Suprapubic skin (tissue), 4 donors: ENCODE data around the gene ADORA2A. TPM values are rescaled to one million over a fixed set of nuclear protein-coding genes. Genes with fewer than 3 reads are reported as not detected.
A peak's percentile ranks its signal among the peaks of the same experiment; 100 is the strongest.

ENCODE experiments used
- DNase-seq, 2 donors: peaks; one replicate each; pipeline ENCODE4 v3.0.0-alpha.2; 2019; ENCODE audit warnings: low spot score in 2 of 2
- H3K27ac ChIP-seq: fragments of 200-600 bp; sonication (generic); one replicate; pipeline ENCODE4 v1.5.1; 2019
- H3K27me3 ChIP-seq: fragments of 200-600 bp; sonication (generic); one replicate; pipeline ENCODE4 v1.5.1; 2019
- H3K36me3 ChIP-seq: fragments of 200-600 bp; sonication (generic); one replicate; pipeline ENCODE4 v1.5.1; 2019
- H3K4me1 ChIP-seq: fragments of 200-600 bp; sonication (generic); one replicate; pipeline ENCODE4 v1.5.1; 2019
- H3K4me3 ChIP-seq: fragments of 200-600 bp; sonication (generic); one replicate; pipeline ENCODE4 v1.5.1; 2019; ENCODE audit warnings: mild to moderate bottlenecking
- H3K9me3 ChIP-seq: fragments of 200-600 bp; sonication (generic); one replicate; pipeline ENCODE4 v1.5.1; 2019
- EP300 ChIP-seq: sonication (generic); formaldehyde crosslinking; IDR thresholded peaks from one replicate; pipeline ENCODE4 v1.6.1; 2017; ENCODE audit warnings: antibody characterized with exemption
- POLR2A ChIP-seq, 2 donors: fragments of 450-650 bp; IDR thresholded peaks; one replicate each; pipeline ENCODE4 v1.6.1; 2017; ENCODE audit warnings: antibody characterized with exemption in 2 of 2, mild to moderate bottlenecking in 2 of 2, moderate library complexity in 2 of 2
- POLR2AphosphoS5 ChIP-seq, 3 donors: sonication (generic); formaldehyde crosslinking; IDR thresholded peaks; one replicate each; pipeline ENCODE4 v1.6.1; 2017; ENCODE audit warnings: antibody characterized with exemption in 3 of 3
- WGBS: methylation state at CpG from one replicate; pipeline ENCODE4 v1.1.5; 2018; 5-methylcytosine and 5-hydroxymethylcytosine counted together
- total RNA-seq, 4 donors: library from RNA; depleted of rRNA; stranded (reverse); fragments of >200 nt; gene quantifications; one replicate each; pipeline ENCODE4 v1.1.0, GENCODE V29; 2016
- TF ChIP-seq, protein P1 (sequence below), 2 donors: fragments of 200-600 bp in 1 of 2; fragments of 450-650 bp in 1 of 2; sonication (generic) in 1 of 2; IDR thresholded peaks; one replicate each; pipeline ENCODE4 v1.5.1; 2016 to 2019; ENCODE audit warnings: antibody characterized with exemption in 2 of 2, mild to moderate bottlenecking in 1 of 2, moderate library complexity in 1 of 2

ADORA2A gene
- total RNA-seq, 4 donors from 2014 or later, result 2.2 to 5.1 (median 3.4) TPM

DNA sequence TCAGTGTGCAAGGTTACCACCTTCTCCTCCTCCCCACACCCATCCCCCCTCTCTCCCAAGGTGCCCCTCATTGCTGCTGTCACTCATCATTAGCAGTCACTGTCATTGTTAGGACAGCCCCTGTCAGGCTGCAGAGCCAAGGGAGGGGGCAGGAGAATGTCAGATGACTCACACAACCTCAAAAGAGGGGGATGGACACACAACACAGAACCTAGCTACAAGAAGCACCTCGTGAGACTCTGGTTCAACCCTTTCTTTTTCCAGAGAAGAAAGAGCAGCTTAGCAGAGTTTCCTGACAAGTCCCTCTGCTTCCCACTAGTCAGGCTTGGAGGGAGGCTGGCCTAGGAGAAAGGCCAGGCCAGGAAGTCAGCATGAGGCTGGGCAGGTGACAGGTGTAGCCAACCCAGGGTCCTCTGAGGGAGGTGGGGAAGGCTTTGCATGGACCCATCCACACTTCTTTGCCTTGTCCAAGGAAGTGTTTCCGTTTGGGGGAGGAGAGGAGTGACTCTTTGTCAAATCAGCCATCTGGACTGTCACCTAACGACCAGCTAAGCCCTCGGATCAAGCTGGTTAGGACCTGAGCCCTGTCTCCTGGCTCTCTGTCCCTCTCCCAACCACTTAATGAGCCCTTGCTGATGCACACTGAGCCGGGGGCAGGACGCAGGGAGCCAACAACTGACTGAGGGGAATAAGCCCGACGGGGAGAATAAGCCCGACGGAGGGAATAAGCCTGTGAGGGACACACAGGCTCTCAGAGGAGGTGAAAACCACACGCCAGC, 18.3 kb downstream of the ADORA2A start:
- WGBS, result 63% methylated on average over 11 of the region's 11 CpGs
- DNase-seq, result peak in 1 of 2 donors; percentile 53
- no peak overlapping the region for H3K4me3 ChIP-seq
- no peaks in the 10 kb centered on the region for H3K4me1 ChIP-seq
- H3K27ac ChIP-seq, result no peak overlapping the region
- no peaks in the 10 kb centered on the region for H3K9me3 ChIP-seq
- TF ChIP-seq EP300 (no peak), POLR2AphosphoS5 (IDR thresholded peaks at IDR 0.05) (no peak), POLR2A (IDR thresholded peaks at IDR 0.05) (no peak)
- TF ChIP-seq, protein P1, sequence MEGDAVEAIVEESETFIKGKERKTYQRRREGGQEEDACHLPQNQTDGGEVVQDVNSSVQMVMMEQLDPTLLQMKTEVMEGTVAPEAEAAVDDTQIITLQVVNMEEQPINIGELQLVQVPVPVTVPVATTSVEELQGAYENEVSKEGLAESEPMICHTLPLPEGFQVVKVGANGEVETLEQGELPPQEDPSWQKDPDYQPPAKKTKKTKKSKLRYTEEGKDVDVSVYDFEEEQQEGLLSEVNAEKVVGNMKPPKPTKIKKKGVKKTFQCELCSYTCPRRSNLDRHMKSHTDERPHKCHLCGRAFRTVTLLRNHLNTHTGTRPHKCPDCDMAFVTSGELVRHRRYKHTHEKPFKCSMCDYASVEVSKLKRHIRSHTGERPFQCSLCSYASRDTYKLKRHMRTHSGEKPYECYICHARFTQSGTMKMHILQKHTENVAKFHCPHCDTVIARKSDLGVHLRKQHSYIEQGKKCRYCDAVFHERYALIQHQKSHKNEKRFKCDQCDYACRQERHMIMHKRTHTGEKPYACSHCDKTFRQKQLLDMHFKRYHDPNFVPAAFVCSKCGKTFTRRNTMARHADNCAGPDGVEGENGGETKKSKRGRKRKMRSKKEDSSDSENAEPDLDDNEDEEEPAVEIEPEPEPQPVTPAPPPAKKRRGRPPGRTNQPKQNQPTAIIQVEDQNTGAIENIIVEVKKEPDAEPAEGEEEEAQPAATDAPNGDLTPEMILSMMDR (IDR thresholded peaks at IDR 0.05), result no peak
- H3K27me3 ChIP-seq, result no peaks in the 10 kb centered on the region
- H3K36me3 ChIP-seq, result no peaks in the 10 kb centered on the region

DNA sequence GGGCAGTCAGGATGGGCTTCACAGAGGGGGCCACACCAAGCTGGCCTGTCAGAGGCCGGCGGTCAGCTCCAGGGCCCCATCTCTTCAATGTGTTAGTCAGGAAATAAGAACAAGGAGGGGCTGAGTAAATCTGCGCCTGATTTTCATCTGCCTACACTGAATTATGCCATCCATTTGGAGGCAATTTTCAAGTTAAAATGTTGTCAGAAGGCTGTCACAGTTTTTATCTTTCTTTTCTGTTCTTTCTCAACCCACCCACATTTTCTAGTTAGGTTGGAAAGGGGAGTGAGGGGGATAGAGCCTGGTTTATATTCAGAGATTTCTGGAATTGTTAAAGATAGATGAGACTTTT, 18.8 kb downstream of the ADORA2A start:
- H3K9me3 ChIP-seq, result no peaks in the 10 kb centered on the region
- 58% methylated on average over 3 of the region's 3 CpGs for WGBS
- no peak overlapping the region for H3K4me3 ChIP-seq
- DNase-seq, result no peak
- H3K4me1 ChIP-seq, result no peaks in the 10 kb centered on the region
- no peak overlapping the region for H3K27ac ChIP-seq
- no peaks in the 10 kb centered on the region for H3K27me3 ChIP-seq
- TF ChIP-seq, protein P1 (IDR thresholded peaks at IDR 0.05), result no peak
- TF ChIP-seq POLR2AphosphoS5 (IDR thresholded peaks at IDR 0.05) (no peak), POLR2A (IDR thresholded peaks at IDR 0.05) (no peak), EP300 (no peak)
- H3K36me3 ChIP-seq, result no peaks in the 10 kb centered on the region

DNA sequence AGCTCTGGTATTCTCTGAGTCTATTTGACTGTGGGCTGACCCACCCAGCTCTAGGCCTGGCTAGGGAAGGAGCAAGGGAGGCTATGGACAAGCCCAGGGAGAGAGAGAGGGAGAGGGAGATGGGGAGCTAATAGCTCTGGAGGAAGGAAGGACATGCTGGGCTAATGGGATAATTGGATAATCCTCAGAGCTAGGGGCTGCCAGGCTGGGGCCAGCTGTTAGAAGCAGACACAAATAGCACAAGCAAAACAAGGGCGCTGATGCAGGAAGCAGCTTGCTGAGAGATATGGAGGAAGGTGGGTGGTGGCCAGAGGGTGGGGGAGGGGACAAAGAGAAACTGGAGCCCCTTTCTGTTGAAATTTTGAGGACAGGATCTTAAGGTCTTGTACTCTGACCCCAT, 23.2 kb downstream of the ADORA2A start:
- H3K4me3 ChIP-seq, result no peak overlapping the region
- no peaks in the 10 kb centered on the region for H3K27me3 ChIP-seq
- no peaks in the 10 kb centered on the region for H3K9me3 ChIP-seq
- H3K36me3 ChIP-seq, result no peaks in the 10 kb centered on the region
- TF ChIP-seq POLR2AphosphoS5 (IDR thresholded peaks at IDR 0.05), result no peak
- TF ChIP-seq POLR2A (IDR thresholded peaks at IDR 0.05), result no peak
- no peak for TF ChIP-seq EP300
- TF ChIP-seq, protein P1 (IDR thresholded peaks at IDR 0.05), result no peak
- peaks cover 3% of the 10 kb centered on the region for H3K4me1 ChIP-seq
- WGBS, result 65% methylated on average over 1 of the region's 1 CpG
- H3K27ac ChIP-seq, result no peak overlapping the region
- peak in 1 of 2 donors; percentile 27 for DNase-seq

DNA sequence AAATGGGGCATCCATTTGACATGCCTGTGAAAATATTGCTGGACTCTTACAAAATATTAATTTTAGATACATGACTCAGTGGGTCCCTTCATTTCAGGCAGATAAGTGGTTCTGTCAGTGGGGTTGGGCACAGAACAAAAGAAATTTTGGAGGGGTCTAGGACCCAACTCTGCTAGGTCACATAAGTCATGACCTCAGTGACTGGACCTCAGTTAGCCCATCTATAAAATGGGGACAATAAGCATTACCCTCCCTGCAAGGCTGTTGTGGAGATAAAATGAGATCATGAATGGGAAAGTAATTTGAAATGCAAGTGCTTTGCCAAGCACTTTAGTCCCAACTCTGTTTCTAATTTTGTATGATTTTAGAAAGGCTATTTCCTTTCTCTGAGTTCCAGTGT, 23.8 kb downstream of the ADORA2A start:
- Histone ChIP-seq H3K36me3 (no peaks in the 10 kb centered on the region), H3K27me3 (no peaks in the 10 kb centered on the region), H3K4me3 (no peak overlapping the region), H3K27ac (no peak overlapping the region), H3K9me3 (no peaks in the 10 kb centered on the region), H3K4me1 (peaks cover 4% of the 10 kb centered on the region)
- TF ChIP-seq POLR2A (IDR thresholded peaks at IDR 0.05) (no peak), EP300 (no peak), POLR2AphosphoS5 (IDR thresholded peaks at IDR 0.05) (no peak)
- TF ChIP-seq, protein P1 (IDR thresholded peaks at IDR 0.05), result no peak
- no peak for DNase-seq

DNA sequence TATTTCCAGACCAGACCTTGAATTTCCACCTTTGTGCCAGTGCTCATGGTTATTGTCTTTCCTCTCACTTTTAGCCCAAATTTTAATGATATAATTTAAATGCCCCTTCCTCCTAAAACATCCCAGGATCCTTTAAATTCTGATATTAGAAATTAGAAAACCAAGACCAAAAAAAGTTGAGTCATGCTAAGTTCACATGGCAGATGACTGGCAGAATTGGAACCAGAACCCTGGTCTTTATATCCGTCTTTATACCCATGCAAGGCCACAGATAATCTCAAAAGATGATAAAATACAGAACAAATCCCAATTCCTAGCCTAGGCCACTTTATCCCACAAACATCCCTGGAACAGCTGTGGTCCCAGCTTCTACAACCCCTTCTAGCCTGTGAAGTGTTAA, 26.5 kb downstream of the ADORA2A start:
- no peak for DNase-seq
- TF ChIP-seq, protein P1 (IDR thresholded peaks at IDR 0.05), result no peak
- no peak for TF ChIP-seq EP300
- no peak for TF ChIP-seq POLR2A (IDR thresholded peaks at IDR 0.05)
- no peak for TF ChIP-seq POLR2AphosphoS5 (IDR thresholded peaks at IDR 0.05)
- Histone ChIP-seq H3K9me3 (no peaks in the 10 kb centered on the region), H3K4me3 (no peak overlapping the region), H3K27me3 (no peaks in the 10 kb centered on the region), H3K4me1 (peaks cover 4% of the 10 kb centered on the region), H3K36me3 (no peaks in the 10 kb centered on the region), H3K27ac (no peak overlapping the region)
- 89% methylated on average over 1 of the region's 1 CpG for WGBS
